A204.1 (cell line): ENCODE results near the gene CDSN.
"Not testable (repeated sequence)": the region's sequence is repeated elsewhere in the genome, so short reads cannot be mapped to it uniquely, and the experiment has no call there.

Experiments
- FAIRE-seq: peaks from 2 replicates; lab custom pipeline; 2012; peaks lifted over from hg19 to GRCh38; lab: Jason Lieb, UNC

Gene CDSN

GRCh38 chr6:31083742-31084354, 36.4 kb downstream of the CDSN start:
- FAIRE-seq, result no peak

- no peak for FAIRE-seq
Observed at GRCh38 chr6:31081872-31082271, 38.4 kb downstream of the CDSN start.

GRCh38 chr6:31079656-31080261, 40.5 kb downstream of the CDSN start:
- peak; percentile 25 for FAIRE-seq

- FAIRE-seq, result no peak
Observed at GRCh38 chr6:31076611-31077010, 43.6 kb downstream of the CDSN start.

- no peak for FAIRE-seq
Observed at GRCh38 chr6:31075528-31075927, 44.7 kb downstream of the CDSN start.

GRCh38 chr6:31074401-31074800, 45.8 kb downstream of the CDSN start:
- no peak for FAIRE-seq

- FAIRE-seq, result peak; percentile 14
Observed at GRCh38 chr6:31070711-31071197, 49.5 kb downstream of the CDSN start.

GRCh38 chr6:31068669-31069340, 51.4 kb downstream of the CDSN start:
- peak; percentile 64 for FAIRE-seq

GRCh38 chr6:31067891-31068668, 52.2 kb downstream of the CDSN start:
- not testable (repeated sequence) for FAIRE-seq

- not testable (repeated sequence) for FAIRE-seq
Observed at GRCh38 chr6:31067028-31067427, 53.2 kb downstream of the CDSN start.

GRCh38 chr6:31065556-31065955, 54.7 kb downstream of the CDSN start:
- no peak for FAIRE-seq
